ENCODE data around the gene RASGRF2. TPM values are rescaled to one million over a fixed set of nuclear protein-coding genes. Genes with fewer than 3 reads are reported as not detected.

Gene RASGRF2
- total and polyA plus RNA-seq, 8 donors, result 0.63 to 9.0 (median 4.0) TPM

- Histone ChIP-seq H3K4me3 (no peak overlapping the region), H3K27me3 (peaks cover 0 to 9% (median 0%) of the 10 kb centered on the region in 3 donors), H3K36me3 (peaks cover 0 to 5% (median 0%) of the 10 kb centered on the region in 4 donors), H3K9me3 (no peaks in the 10 kb centered on the region), H3K4me1 (no peaks in the 10 kb centered on the region), H3K27ac (no peak overlapping the region)
- TF ChIP-seq EP300 (IDR thresholded peaks at IDR 0.05) (no peak), POLR2A (IDR thresholded peaks at IDR 0.05) (no peak), POLR2AphosphoS5 (IDR thresholded peaks at IDR 0.05) (no peak)
- TF ChIP-seq, protein P1, sequence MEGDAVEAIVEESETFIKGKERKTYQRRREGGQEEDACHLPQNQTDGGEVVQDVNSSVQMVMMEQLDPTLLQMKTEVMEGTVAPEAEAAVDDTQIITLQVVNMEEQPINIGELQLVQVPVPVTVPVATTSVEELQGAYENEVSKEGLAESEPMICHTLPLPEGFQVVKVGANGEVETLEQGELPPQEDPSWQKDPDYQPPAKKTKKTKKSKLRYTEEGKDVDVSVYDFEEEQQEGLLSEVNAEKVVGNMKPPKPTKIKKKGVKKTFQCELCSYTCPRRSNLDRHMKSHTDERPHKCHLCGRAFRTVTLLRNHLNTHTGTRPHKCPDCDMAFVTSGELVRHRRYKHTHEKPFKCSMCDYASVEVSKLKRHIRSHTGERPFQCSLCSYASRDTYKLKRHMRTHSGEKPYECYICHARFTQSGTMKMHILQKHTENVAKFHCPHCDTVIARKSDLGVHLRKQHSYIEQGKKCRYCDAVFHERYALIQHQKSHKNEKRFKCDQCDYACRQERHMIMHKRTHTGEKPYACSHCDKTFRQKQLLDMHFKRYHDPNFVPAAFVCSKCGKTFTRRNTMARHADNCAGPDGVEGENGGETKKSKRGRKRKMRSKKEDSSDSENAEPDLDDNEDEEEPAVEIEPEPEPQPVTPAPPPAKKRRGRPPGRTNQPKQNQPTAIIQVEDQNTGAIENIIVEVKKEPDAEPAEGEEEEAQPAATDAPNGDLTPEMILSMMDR (IDR thresholded peaks at IDR 0.05), result no peak
- DNase-seq, result peak in 1 of 2 donors; percentile 20
- 80 to 89% (median 85%) methylated on average over 11 of the region's 11 CpGs for WGBS, 5 donors
- intact Hi-C loops (cut with DNase I; ENCODE audit: low total_unique reads), result no loop called here
Measured at GRCh38 chr5:81183811-81184748, 223.9 kb downstream of the RASGRF2 start.

GRCh38 chr5:81184749-81185110, 224.6 kb downstream of the RASGRF2 start:
- Histone ChIP-seq H3K27me3 (peaks cover 0 to 10% (median 0%) of the 10 kb centered on the region in 3 donors), H3K27ac (no peak overlapping the region), H3K9me3 (no peaks in the 10 kb centered on the region), H3K4me1 (no peaks in the 10 kb centered on the region), H3K36me3 (peaks cover 0 to 5% (median 0%) of the 10 kb centered on the region in 4 donors), H3K4me3 (no peak overlapping the region)
- no peak for TF ChIP-seq POLR2AphosphoS5 (IDR thresholded peaks at IDR 0.05)
- TF ChIP-seq EP300 (IDR thresholded peaks at IDR 0.05), result no peak
- TF ChIP-seq POLR2A (IDR thresholded peaks at IDR 0.05), result no peak
- TF ChIP-seq, protein P1 (IDR thresholded peaks at IDR 0.05), result no peak
- DNase-seq, result no peak
- intact Hi-C loops (cut with DNase I; ENCODE audit: low total_unique reads), result no loop called here
- WGBS, 5 donors, result 82 to 88% (median 86%) methylated on average over 6 of the region's 6 CpGs

DNA sequence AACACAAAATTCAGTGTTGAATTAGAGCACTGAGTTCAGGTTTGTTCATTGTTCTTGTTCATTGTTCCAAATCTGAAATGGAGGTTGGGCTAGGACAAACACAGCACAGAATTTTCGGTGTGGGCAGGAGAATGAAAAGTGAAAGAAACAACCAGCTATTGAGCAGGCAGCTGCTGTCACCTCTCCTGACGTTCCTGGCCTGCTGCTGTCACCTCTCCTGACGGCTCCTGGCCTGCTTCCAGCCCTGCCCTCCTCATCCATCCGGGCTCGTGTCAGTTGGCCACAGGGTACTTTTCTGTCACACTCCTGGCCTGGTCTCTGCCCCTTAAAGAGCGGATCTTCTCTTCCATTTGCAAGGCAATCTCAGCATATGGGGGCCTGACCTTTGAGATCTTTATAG, 227.7 kb downstream of the RASGRF2 start:
- 23 to 33% (median 33%) methylated on average over 6 of the region's 6 CpGs for WGBS, 5 donors
- peak in 1 of 2 donors; percentile 18 for DNase-seq
- H3K36me3 ChIP-seq, result no peaks in the 10 kb centered on the region

GRCh38 chr5:81188962-81189361, 228.8 kb downstream of the RASGRF2 start:
- no peaks in the 10 kb centered on the region for H3K4me1 ChIP-seq
- no peak overlapping the region for H3K4me3 ChIP-seq
- no peak overlapping the region for H3K27ac ChIP-seq
- DNase-seq, result no peak
- TF ChIP-seq POLR2AphosphoS5 (IDR thresholded peaks at IDR 0.05), result no peak
- TF ChIP-seq, protein P1 (IDR thresholded peaks at IDR 0.05), result no peak
- intact Hi-C loops (cut with DNase I; ENCODE audit: low total_unique reads), result no loop called here
- peaks cover 0 to 10% (median 0%) of the 10 kb centered on the region in 3 donors for H3K27me3 ChIP-seq
- WGBS, 5 donors, result 44 to 69% (median 62%) methylated on average over 1 to 6 of the region's 6 CpGs
- H3K36me3 ChIP-seq, result no peaks in the 10 kb centered on the region
- no peaks in the 10 kb centered on the region for H3K9me3 ChIP-seq

More for the DNA sequence above, 227.7 kb downstream of the RASGRF2 start:
- H3K27me3 ChIP-seq, result peaks cover 0 to 10% (median 0%) of the 10 kb centered on the region in 3 donors
- no peak overlapping the region for H3K4me3 ChIP-seq
- no peak overlapping the region for H3K27ac ChIP-seq
- no peaks in the 10 kb centered on the region for H3K4me1 ChIP-seq
- no peaks in the 10 kb centered on the region for H3K9me3 ChIP-seq
- intact Hi-C loops (cut with DNase I; ENCODE audit: low total_unique reads), result no loop called here
- TF ChIP-seq POLR2A (IDR thresholded peaks at IDR 0.05) (no peak), POLR2AphosphoS5 (IDR thresholded peaks at IDR 0.05) (no peak), EP300 (IDR thresholded peaks at IDR 0.05) (no peak)
- TF ChIP-seq, protein P1 (IDR thresholded peaks at IDR 0.05), result no peak
